Muscle layer of duodenum (tissue), 2 donors: ENCODE results near the gene TSPAN12.
"Not testable (repeated sequence)": the region's sequence is repeated elsewhere in the genome, so short reads cannot be mapped to it uniquely, and the experiment has no call there.

ENCODE experiments used
- H3K27ac ChIP-seq: one replicate; pipeline ENCODE4 v1.7.0; 2013; ENCODE audit warnings: mild to moderate bottlenecking, low read length
- H3K27me3 ChIP-seq: one replicate; pipeline ENCODE4 v1.7.0; 2013; ENCODE audit warnings: low read depth, mild to moderate bottlenecking, control low read depth, low read length
- H3K36me3 ChIP-seq, 2 donors: one replicate each; pipeline ENCODE4 v1.7.0; 2013; ENCODE audit warnings: low read length in 2 of 2, control low read depth in 1 of 2, mild to moderate bottlenecking in 1 of 2; ENCODE audit not compliant: insufficient read depth in 2 of 2, control insufficient read depth in 1 of 2
- H3K4me1 ChIP-seq, 2 donors: one replicate each; pipeline ENCODE4 v1.7.0; 2013; ENCODE audit warnings: low read length in 2 of 2, mild to moderate bottlenecking in 2 of 2, control low read depth in 1 of 2, moderate library complexity in 1 of 2; ENCODE audit not compliant: insufficient read depth in 2 of 2, control insufficient read depth in 1 of 2
- H3K4me3 ChIP-seq, 2 donors: one replicate each; pipeline ENCODE4 v1.7.0; 2013; ENCODE audit warnings: low read length in 2 of 2, low read depth in 1 of 2, mild to moderate bottlenecking in 1 of 2
- H3K9me3 ChIP-seq, 2 donors: one replicate each; pipeline ENCODE4 v1.7.0; 2013; ENCODE audit warnings: low read length in 2 of 2, control low read depth in 1 of 2, mild to moderate bottlenecking in 1 of 2; ENCODE audit not compliant: control insufficient read depth in 1 of 2
- donor health status: healthy.

TSPAN12 gene

GRCh38 chr7:120780938-120781337 is 77.0 kb downstream of the TSPAN12 start:
- Histone ChIP-seq H3K27me3 (no peaks in the 10 kb centered on the region), H3K9me3 (no peaks in the 10 kb centered on the region), H3K4me1 (no peaks in the 10 kb centered on the region), H3K27ac (no peak overlapping the region), H3K4me3 (no peak overlapping the region), H3K36me3 (no peaks in the 10 kb centered on the region)

GRCh38 chr7:120780451-120780850 is 77.5 kb downstream of the TSPAN12 start:
- H3K9me3 ChIP-seq, H3K4me1 ChIP-seq, H3K36me3 ChIP-seq, H3K4me3 ChIP-seq, H3K27me3 ChIP-seq, H3K27ac ChIP-seq: not testable (repeated sequence)

GRCh38 chr7:120779078-120779477 is 78.9 kb downstream of the TSPAN12 start:
- not testable (repeated sequence) for H3K4me3 ChIP-seq, H3K27ac ChIP-seq, H3K4me1 ChIP-seq, H3K9me3 ChIP-seq, H3K27me3 ChIP-seq, H3K36me3 ChIP-seq

- H3K27me3 ChIP-seq, result no peaks in the 10 kb centered on the region
- no peak overlapping the region for H3K4me3 ChIP-seq
- H3K9me3 ChIP-seq, result no peaks in the 10 kb centered on the region
- no peaks in the 10 kb centered on the region for H3K36me3 ChIP-seq
- H3K27ac ChIP-seq, result no peak overlapping the region
- no peaks in the 10 kb centered on the region for H3K4me1 ChIP-seq
These were observed 82.2 kb downstream of the TSPAN12 start for GRCh38 chr7:120775755-120776154.

- Histone ChIP-seq H3K36me3 (no peaks in the 10 kb centered on the region), H3K4me3 (no peak overlapping the region), H3K27ac (no peak overlapping the region), H3K27me3 (no peaks in the 10 kb centered on the region), H3K4me1 (no peaks in the 10 kb centered on the region), H3K9me3 (no peaks in the 10 kb centered on the region)
These were observed 83.5 kb downstream of the TSPAN12 start for GRCh38 chr7:120774481-120774880.

GRCh38 chr7:120770206-120770605 is 87.7 kb downstream of the TSPAN12 start:
- no peaks in the 10 kb centered on the region for H3K9me3 ChIP-seq
- no peak overlapping the region for H3K27ac ChIP-seq
- H3K36me3 ChIP-seq, result no peaks in the 10 kb centered on the region
- H3K4me1 ChIP-seq, result no peaks in the 10 kb centered on the region
- H3K4me3 ChIP-seq, result no peak overlapping the region
- H3K27me3 ChIP-seq, result no peaks in the 10 kb centered on the region

- Histone ChIP-seq H3K27me3 (no peaks in the 10 kb centered on the region), H3K9me3 (no peaks in the 10 kb centered on the region), H3K4me1 (no peaks in the 10 kb centered on the region), H3K4me3 (no peak overlapping the region), H3K36me3 (no peaks in the 10 kb centered on the region), H3K27ac (no peak overlapping the region)
These were observed 97.1 kb downstream of the TSPAN12 start for GRCh38 chr7:120760851-120761250.

GRCh38 chr7:120760050-120760449 is 97.9 kb downstream of the TSPAN12 start:
- no peak overlapping the region for H3K27ac ChIP-seq
- H3K4me1 ChIP-seq, result no peaks in the 10 kb centered on the region
- H3K36me3 ChIP-seq, result no peaks in the 10 kb centered on the region
- H3K27me3 ChIP-seq, result no peaks in the 10 kb centered on the region
- no peak overlapping the region for H3K4me3 ChIP-seq
- no peaks in the 10 kb centered on the region for H3K9me3 ChIP-seq

GRCh38 chr7:120743128-120743527 is 114.8 kb downstream of the TSPAN12 start:
- Histone ChIP-seq H3K4me3 (no peak overlapping the region), H3K9me3 (no peaks in the 10 kb centered on the region), H3K36me3 (no peaks in the 10 kb centered on the region), H3K27me3 (no peaks in the 10 kb centered on the region), H3K27ac (no peak overlapping the region), H3K4me1 (peaks cover 5 to 19% of the 10 kb centered on the region in 2 donors)

GRCh38 chr7:120742372-120742771 is 115.6 kb downstream of the TSPAN12 start:
- Histone ChIP-seq H3K27ac (no peak overlapping the region), H3K4me3 (no peak overlapping the region), H3K27me3 (no peaks in the 10 kb centered on the region), H3K9me3 (no peaks in the 10 kb centered on the region), H3K36me3 (no peaks in the 10 kb centered on the region), H3K4me1 (peaks cover 5 to 19% of the 10 kb centered on the region in 2 donors)

GRCh38 chr7:120741371-120742042 is 116.4 kb downstream of the TSPAN12 start:
- H3K9me3 ChIP-seq, result no peaks in the 10 kb centered on the region
- H3K27me3 ChIP-seq, result no peaks in the 10 kb centered on the region
- no peak overlapping the region for H3K27ac ChIP-seq
- H3K36me3 ChIP-seq, result no peaks in the 10 kb centered on the region
- H3K4me3 ChIP-seq, result no peak overlapping the region
- H3K4me1 ChIP-seq, result peaks cover 5 to 19% of the 10 kb centered on the region in 2 donors

- no peaks in the 10 kb centered on the region for H3K9me3 ChIP-seq
- H3K36me3 ChIP-seq, result no peaks in the 10 kb centered on the region
- H3K27me3 ChIP-seq, result no peaks in the 10 kb centered on the region
- H3K27ac ChIP-seq, result no peak overlapping the region
- peak overlapping the region; percentile 49 to 56 for H3K4me3 ChIP-seq
- peaks cover 5 to 19% of the 10 kb centered on the region in 2 donors for H3K4me1 ChIP-seq
These were observed 117.6 kb downstream of the TSPAN12 start for GRCh38 chr7:120740348-120740747.
